HFF-Myc (cell line): ENCODE data around the gene GALNT9.

Experiments used
- DNase-seq: peaks from one replicate; pipeline ENCODE4 v3.0.0-alpha.2; 2011; ENCODE audit warnings: low read depth; ENCODE audit errors: extremely low read depth
- H3K4me3 ChIP-seq: replicated peaks from 2 replicates; pipeline ENCODE4 v1.5.1; 2011; ENCODE audit warnings: low read depth, mild to moderate bottlenecking, control low read depth, low read length
- CTCF ChIP-seq: IDR thresholded peaks from 2 replicates; pipeline ENCODE4 v1.5.1; 2012; ENCODE audit warnings: mild to moderate bottlenecking, low read depth, low read length, control low read depth; ENCODE audit errors: missing control alignments

The GALNT9 gene

DNA sequence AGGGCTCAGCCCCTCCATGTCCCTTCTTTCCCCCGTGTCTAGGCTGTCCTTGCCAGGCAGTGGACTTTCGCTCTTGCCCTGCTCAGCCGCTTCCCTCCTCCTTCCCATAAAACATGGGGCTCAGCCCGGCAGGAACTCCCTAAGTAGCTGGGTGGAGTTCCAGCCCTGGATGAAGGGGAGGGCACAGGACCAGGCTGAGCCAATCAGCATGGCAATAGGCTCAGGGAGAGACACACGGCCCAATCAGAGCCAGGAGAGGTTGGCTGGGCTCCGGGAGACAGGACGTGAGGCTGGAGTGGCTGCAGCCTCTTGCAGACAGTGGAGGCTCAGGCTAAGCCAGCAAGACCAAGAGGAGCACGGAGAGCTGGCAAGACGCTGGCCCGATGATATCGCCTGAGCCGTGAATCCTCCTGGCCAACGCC is 54.3 kb downstream of the GALNT9 start:
- H3K4me3 ChIP-seq, result no peak overlapping the region
- DNase-seq, result peak; percentile 20
- TF ChIP-seq CTCF, result no peak

- no peak overlapping the region for H3K4me3 ChIP-seq
- TF ChIP-seq CTCF, result no peak
- DNase-seq, result no peak
Observed at GRCh38 chr12:132273992-132274334, 55.4 kb downstream of the GALNT9 start.

GRCh38 chr12:132272711-132273110 is 56.7 kb downstream of the GALNT9 start:
- no peak for DNase-seq
- TF ChIP-seq CTCF, result no peak
- H3K4me3 ChIP-seq, result no peak overlapping the region

DNA sequence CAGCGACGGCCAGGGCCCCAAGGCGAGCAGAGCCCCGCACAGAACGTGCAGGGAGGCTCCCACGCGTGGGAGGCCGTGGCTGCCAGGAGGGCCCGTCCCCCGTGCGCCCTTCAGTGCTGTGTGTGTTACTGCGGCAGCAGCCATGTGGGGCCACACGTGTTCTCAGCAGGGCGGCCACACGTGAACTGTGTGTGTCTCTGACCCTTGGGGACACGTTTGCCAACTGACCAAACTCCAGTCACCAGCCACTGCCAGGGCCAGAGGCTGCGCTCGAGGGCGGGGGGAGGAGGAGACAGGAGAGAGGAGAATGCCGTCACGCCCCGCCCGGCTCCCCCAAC is 57.7 kb downstream of the GALNT9 start:
- TF ChIP-seq CTCF, result no peak
- H3K4me3 ChIP-seq, result no peak overlapping the region
- DNase-seq, result no peak

- TF ChIP-seq CTCF, result no peak
- no peak overlapping the region for H3K4me3 ChIP-seq
- no peak for DNase-seq
Observed at GRCh38 chr12:132270969-132271754, 58.2 kb downstream of the GALNT9 start.

GRCh38 chr12:132270516-132270915 is 58.9 kb downstream of the GALNT9 start:
- no peak overlapping the region for H3K4me3 ChIP-seq
- TF ChIP-seq CTCF, result no peak
- no peak for DNase-seq
